Mesenchymal stem cell (in vitro differentiated cells and primary cell): ENCODE measurements around the gene SYMPK.

Experiments used
- DNase-seq: peaks from one replicate; pipeline ENCODE4 v3.0.0-alpha.2; 2013
- H2AFZ ChIP-seq: one replicate; pipeline ENCODE4 v1.6.1; 2013; ENCODE audit warnings: low read depth, mild to moderate bottlenecking, control low read depth, inconsistent platforms, low read length, moderate library complexity
- H2AK5ac ChIP-seq: 2 replicates; pipeline ENCODE4 v1.6.1; 2013; ENCODE audit warnings: low read length, moderate library complexity, mild to moderate bottlenecking, inconsistent platforms; ENCODE audit not compliant: severe bottlenecking
- H2BK120ac ChIP-seq: one replicate; pipeline ENCODE4 v1.6.1; 2013; ENCODE audit warnings: low read depth, mild to moderate bottlenecking, inconsistent platforms, low read length, moderate library complexity
- H2BK12ac ChIP-seq, 2 experiments: one replicate each; pipeline ENCODE4 v1.6.1; 2013; ENCODE audit warnings: inconsistent platforms in 2 of 2, low read length in 2 of 2, mild to moderate bottlenecking in 2 of 2, moderate library complexity in 2 of 2, control low read depth in 1 of 2
- H2BK15ac ChIP-seq: one replicate; pipeline ENCODE4 v1.6.1; 2013; ENCODE audit warnings: mild to moderate bottlenecking, low read depth, inconsistent platforms; ENCODE audit not compliant: poor library complexity, severe bottlenecking
- H2BK5ac ChIP-seq: 2 replicates; pipeline ENCODE4 v1.6.1; 2013; ENCODE audit warnings: low read depth, mild to moderate bottlenecking, low read length, control low read depth, inconsistent platforms; ENCODE audit not compliant: poor library complexity, severe bottlenecking
- H3K14ac ChIP-seq, 2 experiments: one replicate each; pipeline ENCODE4 v1.6.1; 2013; ENCODE audit warnings: inconsistent platforms in 2 of 2, low read length in 2 of 2, control low read depth in 1 of 2, mild to moderate bottlenecking in 1 of 2, moderate library complexity in 1 of 2
- H3K18ac ChIP-seq, 2 experiments: one replicate each; pipeline ENCODE4 v1.6.1; 2013; ENCODE audit warnings: inconsistent platforms in 2 of 2, low read length in 2 of 2, control low read depth in 1 of 2, low read depth in 1 of 2, mild to moderate bottlenecking in 1 of 2
- H3K23ac ChIP-seq, 2 experiments: one replicate each; pipeline ENCODE4 v1.6.1; 2013; ENCODE audit warnings: inconsistent platforms in 2 of 2, low read length in 2 of 2, mild to moderate bottlenecking in 2 of 2, moderate library complexity in 2 of 2, control low read depth in 1 of 2
- H3K27ac ChIP-seq: 2 replicates; pipeline ENCODE4 v1.5.1; 2013; ENCODE audit warnings: mild to moderate bottlenecking, moderate library complexity, low read length, control low read depth, inconsistent platforms; ENCODE audit not compliant: poor library complexity, severe bottlenecking
- H3K27me3 ChIP-seq, 2 experiments: 2 replicates each; pipeline versions ENCODE4 v1.6.1 to v1.7.0; 2013; ENCODE audit warnings: low read length in 2 of 2, mild to moderate bottlenecking in 2 of 2, moderate library complexity in 2 of 2, control low read depth in 1 of 2, inconsistent platforms in 1 of 2; ENCODE audit not compliant: control insufficient read depth in 1 of 2, insufficient read depth in 1 of 2
- H3K36me3 ChIP-seq, 2 experiments: 2 replicates each; pipeline versions ENCODE4 v1.6.1 to v1.7.0; 2013; ENCODE audit warnings: low read length in 2 of 2, control low read depth in 1 of 2, inconsistent platforms in 1 of 2, low read depth in 1 of 2, mild to moderate bottlenecking in 1 of 2; ENCODE audit not compliant: insufficient read depth in 2 of 2, control insufficient read depth in 1 of 2
- H3K4ac ChIP-seq, 2 experiments: one replicate each; pipeline ENCODE4 v1.6.1; 2013; ENCODE audit warnings: inconsistent platforms in 2 of 2, low read length in 2 of 2, mild to moderate bottlenecking in 2 of 2, moderate library complexity in 2 of 2, control low read depth in 1 of 2, low read depth in 1 of 2
- H3K4me1 ChIP-seq: 2 replicates; pipeline ENCODE4 v1.6.1; 2013; ENCODE audit warnings: low read depth, low read length, control low read depth; ENCODE audit not compliant: control insufficient read depth, insufficient read depth
- H3K4me2 ChIP-seq: 2 replicates; pipeline ENCODE4 v1.6.1; 2013; ENCODE audit warnings: low read length, mild to moderate bottlenecking, inconsistent platforms; ENCODE audit not compliant: poor library complexity, severe bottlenecking
- H3K4me3 ChIP-seq, 2 experiments: 2 replicates each; pipeline versions ENCODE4 v1.5.1 to v1.7.0; 2013; ENCODE audit warnings: low read length in 2 of 2, mild to moderate bottlenecking in 2 of 2, control low read depth in 1 of 2, low read depth in 1 of 2; ENCODE audit not compliant: insufficient read depth in 1 of 2
- H3K79me1 ChIP-seq: replicated peaks from 2 replicates; pipeline ENCODE4 v1.6.1; 2013; ENCODE audit warnings: mild to moderate bottlenecking, control low read depth, low read length, inconsistent platforms; ENCODE audit not compliant: poor library complexity, severe bottlenecking
- H3K9ac ChIP-seq: 2 replicates; pipeline ENCODE4 v1.7.0; 2013; ENCODE audit warnings: mild to moderate bottlenecking, low read length, moderate library complexity
- H3K9me3 ChIP-seq: 2 replicates; pipeline ENCODE4 v1.7.0; 2013; ENCODE audit warnings: mild to moderate bottlenecking, low read length; ENCODE audit not compliant: control insufficient read depth
- H4K8ac ChIP-seq: one replicate; pipeline ENCODE4 v1.6.1; 2013; ENCODE audit warnings: inconsistent platforms, mild to moderate bottlenecking, low read length, moderate library complexity
- H4K91ac ChIP-seq: one replicate; pipeline ENCODE4 v1.6.1; 2013; ENCODE audit warnings: mild to moderate bottlenecking, low read length, inconsistent platforms
- WGBS: methylation state at CpG from one replicate; pipeline ENCODE4 v1.1.7; 2013; ENCODE audit warnings: mixed read lengths; 5-methylcytosine and 5-hydroxymethylcytosine counted together

Gene SYMPK

GRCh38 chr19:45773384-45773783 is 89.6 kb downstream of the SYMPK start:
- Histone ChIP-seq H3K4me1 (peaks cover 22% of the 10 kb centered on the region), H4K8ac (no peak overlapping the region), H2AK5ac (no peak overlapping the region), H3K18ac (no peak overlapping the region), H4K91ac (no peak overlapping the region), H2AFZ (no peak overlapping the region), H3K9ac (no peak overlapping the region), H3K4ac (no peak overlapping the region), H2BK15ac (no peak overlapping the region), H2BK120ac (no peak overlapping the region), H3K23ac (no peak overlapping the region), H3K36me3 (peaks cover 55 to 60% of the 10 kb centered on the region in 2 experiments), H3K27ac (no peak overlapping the region), H3K4me3 (no peak overlapping the region), H3K27me3 (no peaks in the 10 kb centered on the region), H3K4me2 (no peak overlapping the region), H3K14ac (no peak overlapping the region), H3K9me3 (no peaks in the 10 kb centered on the region), H2BK12ac (no peak overlapping the region), H3K79me1 (peaks cover 11% of the 10 kb centered on the region), H2BK5ac (no peak overlapping the region)
- no CpG with 5 or more reads among the region's 2 CpGs for WGBS
- no peak for DNase-seq

GRCh38 chr19:45772912-45773311 is 90.0 kb downstream of the SYMPK start:
- H2BK12ac ChIP-seq: no peak overlapping the region
- no peak overlapping the region for H2AFZ ChIP-seq
- H3K36me3 ChIP-seq: peaks cover 50 to 56% of the 10 kb centered on the region in 2 experiments
- no peak overlapping the region for H3K14ac ChIP-seq
- H2BK120ac ChIP-seq: no peak overlapping the region
- no peak overlapping the region for H3K4me3 ChIP-seq
- H2BK15ac ChIP-seq: no peak overlapping the region
- no peak overlapping the region for H2BK5ac ChIP-seq
- peaks cover 22% of the 10 kb centered on the region for H3K4me1 ChIP-seq
- peaks cover 7% of the 10 kb centered on the region for H3K79me1 ChIP-seq
- H3K18ac ChIP-seq: no peak overlapping the region
- H4K91ac ChIP-seq: no peak overlapping the region
- H3K4ac ChIP-seq: no peak overlapping the region
- no peak overlapping the region for H3K23ac ChIP-seq
- no peaks in the 10 kb centered on the region for H3K27me3 ChIP-seq
- DNase-seq: no peak
- H3K9me3 ChIP-seq: no peaks in the 10 kb centered on the region
- H3K4me2 ChIP-seq: no peak overlapping the region
- no peak overlapping the region for H3K27ac ChIP-seq
- H4K8ac ChIP-seq: no peak overlapping the region
- no peak overlapping the region for H3K9ac ChIP-seq
- H2AK5ac ChIP-seq: peak overlapping the region; percentile 40
- 96% methylated on average over 3 of the region's 3 CpGs for WGBS

- Histone ChIP-seq H3K27me3 (no peaks in the 10 kb centered on the region), H3K4me2 (no peak overlapping the region), H3K27ac (no peak overlapping the region), H3K4me3 (no peak overlapping the region), H2BK12ac (no peak overlapping the region), H3K9ac (no peak overlapping the region), H2BK120ac (no peak overlapping the region), H3K23ac (no peak overlapping the region), H2AFZ (no peak overlapping the region), H3K4ac (no peak overlapping the region), H3K79me1 (peaks cover 6% of the 10 kb centered on the region), H2AK5ac (peak overlapping the region; percentile 4), H3K14ac (no peak overlapping the region), H3K9me3 (no peaks in the 10 kb centered on the region), H3K18ac (no peak overlapping the region), H3K36me3 (peaks cover 44 to 49% of the 10 kb centered on the region in 2 experiments), H2BK5ac (no peak overlapping the region), H3K4me1 (peaks cover 24% of the 10 kb centered on the region), H2BK15ac (no peak overlapping the region), H4K8ac (no peak overlapping the region), H4K91ac (no peak overlapping the region)
- WGBS: 87% methylated on average over 13 of the region's 14 CpGs
- DNase-seq: no peak
Measured at GRCh38 chr19:45772130-45772840, 90.7 kb downstream of the SYMPK start.

GRCh38 chr19:45771311-45771933 is 91.5 kb downstream of the SYMPK start:
- no peak overlapping the region for H3K23ac ChIP-seq
- H2BK5ac ChIP-seq: no peak overlapping the region
- no peak overlapping the region for H2BK12ac ChIP-seq
- no peak overlapping the region for H2AK5ac ChIP-seq
- no peak overlapping the region for H2BK120ac ChIP-seq
- H3K4me1 ChIP-seq: peaks cover 29% of the 10 kb centered on the region
- DNase-seq: no peak
- H3K4me3 ChIP-seq: no peak overlapping the region
- H3K9ac ChIP-seq: peak overlapping the region; percentile 36
- no peak overlapping the region for H4K91ac ChIP-seq
- no peak overlapping the region for H2BK15ac ChIP-seq
- no peak overlapping the region for H3K4ac ChIP-seq
- H2AFZ ChIP-seq: no peak overlapping the region
- no peaks in the 10 kb centered on the region for H3K27me3 ChIP-seq
- no peak overlapping the region for H3K14ac ChIP-seq
- H3K27ac ChIP-seq: no peak overlapping the region
- WGBS: 86% methylated on average over 46 of the region's 46 CpGs
- H3K36me3 ChIP-seq: peaks cover 35 to 41% of the 10 kb centered on the region in 2 experiments
- H4K8ac ChIP-seq: peak overlapping the region; percentile 12
- no peaks in the 10 kb centered on the region for H3K9me3 ChIP-seq
- H3K4me2 ChIP-seq: no peak overlapping the region
- H3K79me1 ChIP-seq: peaks cover 3% of the 10 kb centered on the region
- H3K18ac ChIP-seq: no peak overlapping the region
